Measurements from ENCODE around the gene THRB. TPM values are rescaled to one million over a fixed set of nuclear protein-coding genes. Genes with fewer than 3 reads are reported as not detected.

THRB gene
- total RNA-seq, 2 donors from 2014 or later = 0.24 to 0.26 TPM

- no peak overlapping the region for H3K4me3 Mint-ChIP-seq
- H3K27me3 ChIP-seq (ENCODE audit: control insufficient read depth, insufficient read depth, low read length, poor library complexity, severe bottlenecking) = no peaks in the 10 kb centered on the region
- 42 to 48% methylated on average over 3 of the region's 4 CpGs for WGBS, 2 experiments (ENCODE audit: insufficient coverage in 1 of 2, insufficient read length in 1 of 2)
These were observed 256.5 kb downstream of the THRB start for GRCh38 chr3:24237971-24238706.

GRCh38 chr3:24235121-24235520 is 259.5 kb downstream of the THRB start:
- H3K4me1 ChIP-seq (ENCODE audit: control insufficient read depth, insufficient read depth, low read length) = no peaks in the 10 kb centered on the region
- Mint-ChIP-seq H3K9me3 (no peaks in the 10 kb centered on the region), H3K36me3 (ENCODE audit: low read depth) (no peaks in the 10 kb centered on the region), H3K27me3 (ENCODE audit: insufficient read depth) (no peaks in the 10 kb centered on the region), H3K4me1 (no peaks in the 10 kb centered on the region), H3K4me3 (no peak overlapping the region), H3K27ac (no peak overlapping the region)
- no peak overlapping the region for H3K9ac ChIP-seq (ENCODE audit: extremely low read depth, low read length, poor library complexity, severe bottlenecking)
- DNase-seq = no peak
- H3K27me3 ChIP-seq (ENCODE audit: control insufficient read depth, insufficient read depth, low read length, poor library complexity, severe bottlenecking) = no peaks in the 10 kb centered on the region
- no peaks in the 10 kb centered on the region for H3K9me3 ChIP-seq (ENCODE audit: control insufficient read depth, low read length)
- WGBS, 2 experiments (ENCODE audit: insufficient coverage in 1 of 2, insufficient read length in 1 of 2) = 87 to 97% methylated on average over 3 of the region's 3 CpGs
- H3K4me3 ChIP-seq (ENCODE audit: low read length) = no peak overlapping the region
- H3K27ac ChIP-seq (ENCODE audit: low read depth, low read length) = no peak overlapping the region
- no peak for TF ChIP-seq CTCF (conservative IDR thresholded peaks at IDR 0.05)
- H3K36me3 ChIP-seq (ENCODE audit: control insufficient read depth, insufficient read depth, low read length) = no peaks in the 10 kb centered on the region

More at GRCh38 chr3:24237971-24238706, 256.5 kb downstream of the THRB start:
- H3K27ac ChIP-seq (ENCODE audit: low read depth, low read length) = no peak overlapping the region
- H3K27me3 Mint-ChIP-seq (ENCODE audit: insufficient read depth) = no peaks in the 10 kb centered on the region
- no peaks in the 10 kb centered on the region for H3K9me3 ChIP-seq (ENCODE audit: control insufficient read depth, low read length)
- peak; percentile 84 for DNase-seq
- H3K4me1 ChIP-seq (ENCODE audit: control insufficient read depth, insufficient read depth, low read length) = no peaks in the 10 kb centered on the region
- no peak overlapping the region for H3K27ac Mint-ChIP-seq
- no peak overlapping the region for H3K9ac ChIP-seq (ENCODE audit: extremely low read depth, low read length, poor library complexity, severe bottlenecking)
- H3K36me3 Mint-ChIP-seq (ENCODE audit: low read depth) = no peaks in the 10 kb centered on the region
- TF ChIP-seq CTCF (conservative IDR thresholded peaks at IDR 0.05) = peak; percentile 73
- no peak overlapping the region for H3K4me3 ChIP-seq (ENCODE audit: low read length)
- H3K4me1 Mint-ChIP-seq = peaks cover 5% of the 10 kb centered on the region
- no peaks in the 10 kb centered on the region for H3K9me3 Mint-ChIP-seq
- no peaks in the 10 kb centered on the region for H3K36me3 ChIP-seq (ENCODE audit: control insufficient read depth, insufficient read depth, low read length)

GRCh38 chr3:24232784-24233183 is 261.9 kb downstream of the THRB start:
- Mint-ChIP-seq H3K9me3 (no peaks in the 10 kb centered on the region), H3K4me1 (no peaks in the 10 kb centered on the region), H3K27ac (no peak overlapping the region), H3K27me3 (ENCODE audit: insufficient read depth) (no peaks in the 10 kb centered on the region), H3K4me3 (no peak overlapping the region), H3K36me3 (ENCODE audit: low read depth) (no peaks in the 10 kb centered on the region)
- Histone ChIP-seq H3K27me3 (ENCODE audit: control insufficient read depth, insufficient read depth, low read length, poor library complexity, severe bottlenecking) (no peaks in the 10 kb centered on the region), H3K9ac (ENCODE audit: extremely low read depth, low read length, poor library complexity, severe bottlenecking) (no peak overlapping the region), H3K27ac (ENCODE audit: low read depth, low read length) (no peak overlapping the region), H3K36me3 (ENCODE audit: control insufficient read depth, insufficient read depth, low read length) (no peaks in the 10 kb centered on the region), H3K4me3 (ENCODE audit: low read length) (no peak overlapping the region), H3K4me1 (ENCODE audit: control insufficient read depth, insufficient read depth, low read length) (no peaks in the 10 kb centered on the region), H3K9me3 (ENCODE audit: control insufficient read depth, low read length) (no peaks in the 10 kb centered on the region)
- no peak for TF ChIP-seq CTCF (conservative IDR thresholded peaks at IDR 0.05)
- WGBS, 2 experiments (ENCODE audit: insufficient coverage in 1 of 2, insufficient read length in 1 of 2) = 95 to 100% methylated on average over 1 of the region's 1 CpG
- DNase-seq = no peak
